ENCODE results near the gene EP400. TPM values are rescaled to one million over a fixed set of nuclear protein-coding genes. Genes with fewer than 3 reads are reported as not detected.

Gene EP400
- total RNA-seq, 4 donors from 2014 or later: 20.5 to 33.7 (median 23.4) TPM

- TF ChIP-seq CTCF (IDR thresholded peaks at IDR 0.05; ENCODE audit: low read depth): no peak
Measured at GRCh38 chr12:132025526-132025925, 75.8 kb downstream of the EP400 start.

- TF ChIP-seq CTCF (IDR thresholded peaks at IDR 0.05; ENCODE audit: low read depth): no peak
Measured at GRCh38 chr12:132026061-132026795, 76.5 kb downstream of the EP400 start.

GRCh38 chr12:132026796-132027500 is 77.2 kb downstream of the EP400 start:
- no peak for TF ChIP-seq CTCF (IDR thresholded peaks at IDR 0.05; ENCODE audit: low read depth)

- TF ChIP-seq CTCF (IDR thresholded peaks at IDR 0.05; ENCODE audit: low read depth): no peak
Measured at GRCh38 chr12:132027636-132028035, 77.9 kb downstream of the EP400 start.

GRCh38 chr12:132028111-132028510 is 78.4 kb downstream of the EP400 start:
- no peak for TF ChIP-seq CTCF (IDR thresholded peaks at IDR 0.05; ENCODE audit: low read depth)

GRCh38 chr12:132029503-132030300 is 80.0 kb downstream of the EP400 start:
- no peak for TF ChIP-seq CTCF (IDR thresholded peaks at IDR 0.05; ENCODE audit: low read depth)
